Keratinocyte (primary cell): ENCODE data around the gene LRRC4C. TPM values are rescaled to one million over a fixed set of nuclear protein-coding genes. Genes with fewer than 3 reads are reported as not detected.

ENCODE experiments used
- DNase-seq: peaks from one replicate; pipeline ENCODE4 v3.0.0-alpha.2; 2011; ENCODE audit warnings: low read depth, missing footprints, low spot score
- FAIRE-seq: peaks from 2 replicates; lab custom pipeline; 2011; peaks lifted over from hg19 to GRCh38; lab: Jason Lieb, UNC
- H2AFZ ChIP-seq: 2 replicates; pipeline ENCODE4 v1.6.0; 2012; ENCODE audit warnings: low read length, control low read depth, inconsistent platforms; ENCODE audit not compliant: control insufficient read depth
- H3K27ac ChIP-seq: 2 replicates; pipeline ENCODE4 v1.5.1; 2011; ENCODE audit warnings: low read length; ENCODE audit not compliant: control insufficient read depth, insufficient read depth
- H3K27me3 ChIP-seq: 3 replicates; pipeline ENCODE4 v1.6.0; 2011; ENCODE audit warnings: low read length; ENCODE audit not compliant: control insufficient read depth, insufficient read depth; ENCODE audit errors: extremely low read depth
- H3K36me3 ChIP-seq, 2 experiments: 2 replicates in 1 of 2; 3 replicates in 1 of 2; pipeline ENCODE4 v1.5.1; 2011; ENCODE audit warnings: low read length in 2 of 2, mild to moderate bottlenecking in 1 of 2; ENCODE audit not compliant: control insufficient read depth in 2 of 2, insufficient read depth in 2 of 2; ENCODE audit errors: extremely low read depth in 1 of 2
- H3K4me1 ChIP-seq: 3 replicates; pipeline ENCODE4 v1.5.1; 2011; ENCODE audit warnings: low read length; ENCODE audit not compliant: control insufficient read depth, insufficient read depth; ENCODE audit errors: extremely low read depth
- H3K4me2 ChIP-seq: 3 replicates; pipeline ENCODE4 v1.6.0; 2011; ENCODE audit warnings: low read depth, low read length; ENCODE audit not compliant: control insufficient read depth, insufficient read depth; ENCODE audit errors: extremely low read depth
- H3K4me3 ChIP-seq, 3 experiments: fragments of 200-600 bp in 1 of 3; sonication (generic) in 1 of 3; 2 replicates in 2 of 3; 3 replicates in 1 of 3; pipeline ENCODE4 v1.5.1; 2011 to 2016; ENCODE audit warnings: low read length in 3 of 3, mild to moderate bottlenecking in 3 of 3, control low read depth in 2 of 3, inconsistent platforms in 1 of 3, low read depth in 1 of 3, mixed read lengths in 1 of 3, mixed run types in 1 of 3, moderate library complexity in 1 of 3; ENCODE audit not compliant: control insufficient read depth in 2 of 3, insufficient read depth in 2 of 3; ENCODE audit errors: extremely low read depth in 1 of 3
- H3K79me2 ChIP-seq: 2 replicates; pipeline ENCODE4 v1.6.0; 2012; ENCODE audit warnings: low read length; ENCODE audit not compliant: control insufficient read depth, insufficient read depth
- H3K9ac ChIP-seq: 3 replicates; pipeline ENCODE4 v1.6.0; 2011; ENCODE audit warnings: low read length; ENCODE audit not compliant: control insufficient read depth, insufficient read depth; ENCODE audit errors: extremely low read depth
- H3K9me1 ChIP-seq: 3 replicates; pipeline ENCODE4 v1.6.0; 2011; ENCODE audit warnings: low read length; ENCODE audit not compliant: control insufficient read depth, insufficient read depth; ENCODE audit errors: extremely low read depth
- H3K9me3 ChIP-seq: 2 replicates; pipeline ENCODE4 v1.5.1; 2012; ENCODE audit warnings: low read depth, low read length; ENCODE audit not compliant: control insufficient read depth
- H4K20me1 ChIP-seq: 3 replicates; pipeline ENCODE4 v1.6.0; 2011; ENCODE audit warnings: low read length; ENCODE audit not compliant: control insufficient read depth, insufficient read depth; ENCODE audit errors: extremely low read depth
- CTCF ChIP-seq, 3 experiments: IDR thresholded peaks in 1 of 3; conservative IDR thresholded peaks in 1 of 3; optimal IDR thresholded peaks in 1 of 3; 2 replicates in 2 of 3; 3 replicates in 1 of 3; pipeline versions ENCODE3 to v1.5.1; 2011; ENCODE audit warnings: low read length in 3 of 3, mild to moderate bottlenecking in 3 of 3, moderate library complexity in 2 of 3, control low read depth in 1 of 3, inconsistent platforms in 1 of 3; ENCODE audit not compliant: insufficient read depth in 2 of 3; ENCODE audit errors: extremely low read depth in 1 of 3
- EZH2 ChIP-seq: IDR thresholded peaks from one replicate; pipeline ENCODE4 v1.6.1; 2012; ENCODE audit warnings: inconsistent platforms, mild to moderate bottlenecking, low read length, moderate library complexity
- dilution Hi-C: fragments of 300-500 bp; cut with MboI; formaldehyde crosslinking; loops from one replicate; pipeline ENCODE4 v1.7.0; 2020; ENCODE audit warnings: low sequenced_read_pairs; ENCODE audit not compliant: extremely low pct_ligation_motif_present
- polyA plus RNA-seq, 5 experiments: library from polyadenylated mRNA; depleted of rRNA in 3 of 5; stranded (reverse) in 3 of 5; stranded (forward) in 1 of 5; unstranded in 1 of 5; fragments of >200 nt; gene quantifications; 1 replicate in 1 of 5; 2 replicates in 3 of 5; 3 replicates in 1 of 5; pipeline versions ENCODE4 v1.2.1 to v1.2.3, GENCODE V29; 2011 to 2012; ENCODE audit warnings: missing spikeins in 2 of 5, low read depth in 1 of 5, low replicate concordance in 1 of 5

LRRC4C gene
- polyA plus RNA-seq, 1 donor (not counting 4 experiments of a cell fraction or from before 2014, with no cell fraction given), result not detected

DNA sequence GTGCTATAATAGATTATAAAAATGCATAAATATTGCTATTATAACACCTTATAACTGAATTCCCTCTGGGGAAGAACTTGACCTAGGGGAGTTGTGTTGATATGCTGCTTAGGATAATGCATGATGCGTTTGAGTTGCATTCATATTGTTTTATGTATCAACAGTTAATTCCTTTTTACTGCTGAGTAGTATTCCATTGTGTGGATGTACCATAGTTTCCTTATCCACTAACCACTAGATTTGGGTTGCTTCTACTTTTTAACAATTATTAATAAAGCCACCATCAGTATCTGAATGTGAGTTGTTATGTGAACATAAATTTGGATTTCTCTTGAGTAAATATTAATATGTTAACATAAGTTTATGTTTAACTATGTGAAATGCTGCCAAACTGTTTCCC lies 19.7 kb upstream of the LRRC4C start:
- no peak overlapping the region for H3K27ac ChIP-seq
- no peak overlapping the region for H3K9ac ChIP-seq
- H4K20me1 ChIP-seq, result no peaks in the 10 kb centered on the region
- FAIRE-seq (no peak), DNase-seq (no peak)
- dilution Hi-C loops, result no loop called here
- no peaks in the 10 kb centered on the region for H3K9me1 ChIP-seq
- no peak overlapping the region for H2AFZ ChIP-seq
- no peak overlapping the region for H3K4me3 ChIP-seq
- no peaks in the 10 kb centered on the region for H3K9me3 ChIP-seq
- H3K79me2 ChIP-seq, result no peaks in the 10 kb centered on the region
- H3K27me3 ChIP-seq, result no peaks in the 10 kb centered on the region
- no peaks in the 10 kb centered on the region for H3K4me1 ChIP-seq
- no peaks in the 10 kb centered on the region for H3K36me3 ChIP-seq
- no peak overlapping the region for H3K4me2 ChIP-seq
- TF ChIP-seq CTCF (optimal IDR thresholded peaks at IDR 0.05 in 1 of 3, IDR thresholded peaks at IDR 0.05 in 1 of 3, conservative IDR thresholded peaks at IDR 0.05 in 1 of 3; ENCODE audit: extremely low read depth in 1 of 3, insufficient read depth in 2 of 3, low read length in 3 of 3) (no peak), EZH2 (no peak)

DNA sequence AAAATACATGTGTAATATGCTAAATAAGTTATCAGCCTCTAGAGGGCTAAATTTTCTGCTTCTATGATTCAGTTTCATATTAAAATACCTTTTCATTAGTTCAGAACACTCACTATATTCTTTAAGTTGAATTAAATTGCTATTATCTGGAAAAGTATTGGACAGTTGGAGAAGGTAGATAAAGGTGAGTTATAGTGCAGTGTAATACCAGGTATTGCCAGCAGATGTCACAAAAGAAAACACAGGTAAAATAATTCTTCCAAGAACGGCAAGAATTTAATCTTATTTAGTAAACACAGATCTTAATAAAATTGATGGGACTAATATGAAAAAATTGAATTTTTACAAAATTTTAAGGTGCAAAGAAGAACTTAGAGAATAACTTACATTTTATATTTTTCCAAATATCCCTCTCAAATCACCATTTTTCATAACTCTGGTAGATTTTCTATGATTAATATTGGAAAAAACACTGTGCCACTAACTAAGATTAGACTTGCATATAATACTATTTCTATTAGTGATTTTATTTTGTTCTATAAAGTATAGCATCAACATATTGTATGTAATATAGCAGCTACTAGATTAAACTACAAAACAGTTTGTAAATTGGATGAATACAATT lies 1.7 kb upstream of the LRRC4C start:
- H3K4me2 ChIP-seq, result no peak overlapping the region
- TF ChIP-seq CTCF (optimal IDR thresholded peaks at IDR 0.05 in 1 of 3, IDR thresholded peaks at IDR 0.05 in 1 of 3, conservative IDR thresholded peaks at IDR 0.05 in 1 of 3; ENCODE audit: extremely low read depth in 1 of 3, insufficient read depth in 2 of 3, low read length in 3 of 3), result peak in 2 of 3 experiments; percentile 41 to 51
- no peak for TF ChIP-seq EZH2
- no peak for DNase-seq
- no peaks in the 10 kb centered on the region for H3K79me2 ChIP-seq
- no peaks in the 10 kb centered on the region for H3K4me1 ChIP-seq
- peaks cover 26% of the 10 kb centered on the region for H3K27me3 ChIP-seq
- H3K9me1 ChIP-seq, result no peaks in the 10 kb centered on the region
- H4K20me1 ChIP-seq, result no peaks in the 10 kb centered on the region
- dilution Hi-C loops, result no loop called here
- H3K9me3 ChIP-seq, result no peaks in the 10 kb centered on the region
- no peak overlapping the region for H3K4me3 ChIP-seq
- no peak overlapping the region for H3K9ac ChIP-seq
- no peaks in the 10 kb centered on the region for H3K36me3 ChIP-seq
- no peak overlapping the region for H2AFZ ChIP-seq
- FAIRE-seq, result no peak
- H3K27ac ChIP-seq, result no peak overlapping the region
